ENCODE measurements around the gene C1QC.

DNA sequence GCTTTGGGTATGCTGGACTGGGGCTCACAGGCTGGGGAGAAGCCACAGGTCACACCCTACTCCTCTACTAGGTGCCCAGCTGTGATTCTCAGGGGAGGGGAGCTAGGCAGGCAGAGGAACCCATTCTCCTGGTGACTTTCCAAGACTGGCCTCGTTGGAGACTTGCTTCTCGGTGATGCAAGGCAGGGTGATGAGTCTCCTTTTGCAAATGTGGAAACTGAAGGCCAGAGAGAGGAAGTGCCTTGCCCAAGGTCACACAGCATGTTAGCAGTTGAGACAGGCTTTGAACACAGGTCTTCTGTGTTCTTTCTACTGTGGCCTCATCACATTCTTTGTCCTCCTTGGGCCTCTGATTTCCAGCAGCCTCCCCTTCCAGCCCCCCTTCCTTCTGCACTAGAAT lies 27.5 kb upstream of the C1QC start:
- TF ChIP-seq, protein P1, sequence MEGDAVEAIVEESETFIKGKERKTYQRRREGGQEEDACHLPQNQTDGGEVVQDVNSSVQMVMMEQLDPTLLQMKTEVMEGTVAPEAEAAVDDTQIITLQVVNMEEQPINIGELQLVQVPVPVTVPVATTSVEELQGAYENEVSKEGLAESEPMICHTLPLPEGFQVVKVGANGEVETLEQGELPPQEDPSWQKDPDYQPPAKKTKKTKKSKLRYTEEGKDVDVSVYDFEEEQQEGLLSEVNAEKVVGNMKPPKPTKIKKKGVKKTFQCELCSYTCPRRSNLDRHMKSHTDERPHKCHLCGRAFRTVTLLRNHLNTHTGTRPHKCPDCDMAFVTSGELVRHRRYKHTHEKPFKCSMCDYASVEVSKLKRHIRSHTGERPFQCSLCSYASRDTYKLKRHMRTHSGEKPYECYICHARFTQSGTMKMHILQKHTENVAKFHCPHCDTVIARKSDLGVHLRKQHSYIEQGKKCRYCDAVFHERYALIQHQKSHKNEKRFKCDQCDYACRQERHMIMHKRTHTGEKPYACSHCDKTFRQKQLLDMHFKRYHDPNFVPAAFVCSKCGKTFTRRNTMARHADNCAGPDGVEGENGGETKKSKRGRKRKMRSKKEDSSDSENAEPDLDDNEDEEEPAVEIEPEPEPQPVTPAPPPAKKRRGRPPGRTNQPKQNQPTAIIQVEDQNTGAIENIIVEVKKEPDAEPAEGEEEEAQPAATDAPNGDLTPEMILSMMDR (IDR thresholded peaks at IDR 0.05), result no peak
- no peak for TF ChIP-seq POLR2A (IDR thresholded peaks at IDR 0.05)
